ENCODE data around the gene WSB1. TPM values are rescaled to one million over a fixed set of nuclear protein-coding genes. Genes with fewer than 3 reads are reported as not detected.

Gene WSB1, protein sequence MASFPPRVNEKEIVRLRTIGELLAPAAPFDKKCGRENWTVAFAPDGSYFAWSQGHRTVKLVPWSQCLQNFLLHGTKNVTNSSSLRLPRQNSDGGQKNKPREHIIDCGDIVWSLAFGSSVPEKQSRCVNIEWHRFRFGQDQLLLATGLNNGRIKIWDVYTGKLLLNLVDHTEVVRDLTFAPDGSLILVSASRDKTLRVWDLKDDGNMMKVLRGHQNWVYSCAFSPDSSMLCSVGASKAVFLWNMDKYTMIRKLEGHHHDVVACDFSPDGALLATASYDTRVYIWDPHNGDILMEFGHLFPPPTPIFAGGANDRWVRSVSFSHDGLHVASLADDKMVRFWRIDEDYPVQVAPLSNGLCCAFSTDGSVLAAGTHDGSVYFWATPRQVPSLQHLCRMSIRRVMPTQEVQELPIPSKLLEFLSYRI
- 232 TPM for polyA plus RNA-seq (2013)

DNA sequence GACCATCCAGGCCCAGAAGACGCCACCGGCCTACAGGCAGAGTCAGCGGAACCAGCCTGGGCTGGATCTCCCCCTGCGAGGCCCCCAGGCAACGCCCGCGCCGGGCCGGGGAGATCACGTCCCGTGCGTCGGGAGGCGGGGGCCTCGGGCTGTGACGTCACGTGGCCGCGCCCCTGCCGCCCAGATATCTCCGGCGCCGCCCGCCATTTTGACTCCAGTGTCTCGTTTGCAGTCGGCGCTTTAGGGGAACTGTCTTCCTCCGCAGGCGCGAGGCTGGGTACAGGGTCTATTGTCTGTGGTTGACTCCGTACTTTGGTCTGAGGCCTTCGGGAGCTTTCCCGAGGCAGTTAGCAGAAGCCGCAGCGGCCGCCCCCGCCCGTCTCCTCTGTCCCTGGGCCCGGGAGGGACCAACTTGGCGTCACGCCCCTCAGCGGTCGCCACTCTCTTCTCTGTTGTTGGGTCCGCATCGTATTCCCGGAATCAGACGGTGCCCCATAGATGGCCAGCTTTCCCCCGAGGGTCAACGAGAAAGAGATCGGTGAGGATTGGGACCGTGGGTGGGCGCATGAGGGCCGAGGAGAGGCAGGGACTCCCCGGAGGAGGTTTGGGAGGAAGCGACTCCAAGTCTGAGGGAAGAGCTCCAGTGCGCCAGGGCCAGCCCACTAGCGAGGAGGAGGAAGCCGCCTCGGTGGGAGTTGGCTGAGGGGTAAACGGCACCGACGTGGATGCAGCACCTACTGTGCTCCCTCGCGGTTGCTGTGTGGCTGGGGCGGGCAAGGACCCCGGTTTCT is at the start of gene WSB1:
TSS of gene WSB1 (plus strand) at position 217 of the 791 bp plus-strand sequence. CDS start at position 499, 282 bp downstream.
- CTCF ChIA-PET = interaction anchor here (0.6 to 2.3 kb wide), 9 partner anchors 10 to 1517 kb away, joined by 3 to 9 read pairs (median 3); no protein-coding TSS in a partner anchor
- peak within 1 kb of the TSS; percentile 73 to 100 (median 98) for H3K4me3 ChIP-seq (ENCODE audit: control insufficient read depth in 1 of 7, extremely low read depth in 1 of 7, insufficient read depth in 4 of 7, low read depth in 2 of 7, low read length in 6 of 7)

DNA sequence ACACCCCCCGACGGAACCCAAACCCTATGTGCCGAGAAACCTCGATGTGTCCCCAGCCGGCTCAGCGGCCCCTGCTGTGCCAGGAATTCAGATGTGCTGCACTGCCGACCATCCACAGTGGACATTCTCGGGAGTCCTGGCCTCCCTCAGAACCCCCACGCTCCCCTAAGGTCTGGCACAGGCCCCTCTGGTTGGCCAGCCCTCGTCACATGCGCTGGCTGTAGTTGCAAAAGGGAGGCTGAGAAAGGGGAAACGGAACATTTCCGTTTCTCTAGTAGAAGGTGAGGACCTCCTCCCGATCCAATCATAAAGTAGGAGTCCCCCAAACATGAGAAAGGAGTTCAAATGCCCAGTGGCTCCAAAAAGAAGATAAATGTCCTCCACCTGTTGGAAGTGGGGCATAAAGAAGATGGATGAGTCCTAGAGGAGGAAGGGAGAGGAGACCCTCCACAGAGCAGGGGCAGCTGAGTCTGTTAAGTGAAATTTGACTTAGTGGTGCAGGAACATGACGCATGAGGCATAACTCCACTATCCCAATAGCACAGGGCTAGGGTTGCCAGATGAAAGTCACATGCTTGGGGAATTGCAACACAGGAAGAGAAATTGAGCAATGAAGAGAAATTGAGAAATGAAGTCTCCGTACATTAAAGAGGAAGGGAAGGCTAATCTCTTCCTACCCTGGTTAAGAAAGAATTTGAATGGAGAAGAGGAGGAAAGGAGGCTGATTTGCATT is 49.3 kb upstream of the WSB1 start:
- Histone ChIP-seq H3K36me3 (ENCODE audit: control insufficient read depth in 4 of 4, insufficient read depth in 4 of 4, low read length in 3 of 4) (no peaks in the 10 kb centered on the region), H3K4me3 (ENCODE audit: control insufficient read depth in 1 of 7, extremely low read depth in 1 of 7, insufficient read depth in 4 of 7, low read depth in 2 of 7, low read length in 6 of 7) (peak overlapping the region in 3 of 7 experiments; percentile 9 to 59 (median 24)), H3K27me3 (replicated peaks in 2 of 5; ENCODE audit: control insufficient read depth in 4 of 5, insufficient read depth in 5 of 5, low read length in 4 of 5) (no peaks in the 10 kb centered on the region), H3K27ac (ENCODE audit: insufficient read depth in 1 of 2, low read depth in 1 of 2, low read length in 2 of 2, poor library complexity in 1 of 2, severe bottlenecking in 2 of 2) (peak overlapping the region in 1 of 2 experiments; percentile 56), H3K9me3 (ENCODE audit: control extremely low read depth in 1 of 5, control insufficient read depth in 4 of 5, insufficient read depth in 2 of 5, low read depth in 1 of 5, low read length in 4 of 5) (no peaks in the 10 kb centered on the region), H3K4me1 (ENCODE audit: control extremely low read depth in 1 of 4, control insufficient read depth in 4 of 4, insufficient read depth in 4 of 4, low read length in 3 of 4) (peaks cover 2 to 39% (median 17%) of the 10 kb centered on the region in 4 experiments)
- ChIA-PET POLR2A (interaction anchor here (0.6 kb wide), 1 partner anchor 49 kb away, joined by 3 read pairs; no protein-coding TSS in a partner anchor), CTCF (interaction anchor here (1.0 to 3.3 kb wide), 7 partner anchors 9 to 356 kb away, joined by 3 to 15 read pairs (median 7); partner anchors contain the start of gene WSB1)
- peak; percentile 68 to 84 (median 82) for DNase-seq
- 66% methylated on average over 13 of the region's 16 CpGs for WGBS (ENCODE audit: insufficient coverage)

More for the DNA sequence above, at the start of gene WSB1:
- H3K27ac ChIP-seq (ENCODE audit: insufficient read depth in 1 of 2, low read depth in 1 of 2, low read length in 2 of 2, poor library complexity in 1 of 2, severe bottlenecking in 2 of 2) = peak within 1 kb of the TSS; percentile 95 to 99
- no peaks in the 10 kb centered on the region for H3K27me3 ChIP-seq (replicated peaks in 2 of 5; ENCODE audit: control insufficient read depth in 4 of 5, insufficient read depth in 5 of 5, low read length in 4 of 5)
- peaks cover 11 to 39% (median 28%) of the 10 kb centered on the region in 4 experiments for H3K4me1 ChIP-seq (ENCODE audit: control extremely low read depth in 1 of 4, control insufficient read depth in 4 of 4, insufficient read depth in 4 of 4, low read length in 3 of 4)
- POLR2A ChIA-PET = interaction anchor here (0.6 to 1.8 kb wide), 14 partner anchors 9 to 278 kb away, joined by 3 to 8 read pairs (median 4); no protein-coding TSS in a partner anchor
- peak; percentile 93 to 94 (median 93) for DNase-seq
- WGBS (ENCODE audit: insufficient coverage) = 0% methylated on average over 58 of the region's 66 CpGs
- H3K36me3 ChIP-seq (ENCODE audit: control insufficient read depth in 4 of 4, insufficient read depth in 4 of 4, low read length in 3 of 4) = peaks cover 0 to 4% (median under 1%) of the 10 kb centered on the region in 4 experiments
- no peaks in the 10 kb centered on the region for H3K9me3 ChIP-seq (ENCODE audit: control extremely low read depth in 1 of 5, control insufficient read depth in 4 of 5, insufficient read depth in 2 of 5, low read depth in 1 of 5, low read length in 4 of 5)

DNA sequence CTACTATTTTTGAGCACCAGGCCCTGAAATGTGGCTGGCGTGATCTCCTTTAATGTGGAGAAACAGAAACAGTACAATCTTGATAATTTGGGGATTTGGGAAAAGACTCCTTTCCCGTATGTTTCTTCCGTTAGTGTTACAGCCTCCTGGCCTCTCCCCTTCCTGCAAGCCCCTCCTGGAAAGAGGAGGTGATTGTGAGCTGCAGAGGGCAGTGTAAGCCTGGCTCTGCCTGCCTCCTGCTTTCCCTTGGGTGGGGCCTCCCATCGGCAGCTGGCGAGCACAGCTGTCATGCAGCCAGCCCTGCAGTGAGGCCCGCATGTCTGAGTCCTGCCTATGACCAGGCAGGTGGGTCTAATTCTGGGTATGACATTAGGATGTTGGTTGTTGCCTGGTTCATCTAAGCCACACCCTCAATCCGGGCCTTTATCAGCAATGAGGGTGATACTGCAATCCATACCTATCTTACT is 48.7 kb upstream of the WSB1 start:
- ChIA-PET CTCF (interaction anchor here (1.1 to 3.3 kb wide), 11 partner anchors 10 to 355 kb away, joined by 3 to 15 read pairs (median 4); partner anchors contain the start of gene WSB1), POLR2A (interaction anchor here (0.6 kb wide), 1 partner anchor 48 kb away, joined by 3 read pairs; no protein-coding TSS in a partner anchor)
- DNase-seq = peak; percentile 72 to 81 (median 76)
- WGBS (ENCODE audit: insufficient coverage) = 18% methylated on average over 4 of the region's 7 CpGs
- H3K36me3 ChIP-seq (ENCODE audit: control insufficient read depth in 4 of 4, insufficient read depth in 4 of 4, low read length in 3 of 4) = no peaks in the 10 kb centered on the region
- peak overlapping the region in 3 of 7 experiments; percentile 24 to 59 (median 41) for H3K4me3 ChIP-seq (ENCODE audit: control insufficient read depth in 1 of 7, extremely low read depth in 1 of 7, insufficient read depth in 4 of 7, low read depth in 2 of 7, low read length in 6 of 7)
- H3K9me3 ChIP-seq (ENCODE audit: control extremely low read depth in 1 of 5, control insufficient read depth in 4 of 5, insufficient read depth in 2 of 5, low read depth in 1 of 5, low read length in 4 of 5) = no peaks in the 10 kb centered on the region
- H3K27ac ChIP-seq (ENCODE audit: insufficient read depth in 1 of 2, low read depth in 1 of 2, low read length in 2 of 2, poor library complexity in 1 of 2, severe bottlenecking in 2 of 2) = peak overlapping the region in 1 of 2 experiments; percentile 56
- peaks cover 2 to 39% (median 17%) of the 10 kb centered on the region in 4 experiments for H3K4me1 ChIP-seq (ENCODE audit: control extremely low read depth in 1 of 4, control insufficient read depth in 4 of 4, insufficient read depth in 4 of 4, low read length in 3 of 4)
- H3K27me3 ChIP-seq (replicated peaks in 2 of 5; ENCODE audit: control insufficient read depth in 4 of 5, insufficient read depth in 5 of 5, low read length in 4 of 5) = no peaks in the 10 kb centered on the region

DNA sequence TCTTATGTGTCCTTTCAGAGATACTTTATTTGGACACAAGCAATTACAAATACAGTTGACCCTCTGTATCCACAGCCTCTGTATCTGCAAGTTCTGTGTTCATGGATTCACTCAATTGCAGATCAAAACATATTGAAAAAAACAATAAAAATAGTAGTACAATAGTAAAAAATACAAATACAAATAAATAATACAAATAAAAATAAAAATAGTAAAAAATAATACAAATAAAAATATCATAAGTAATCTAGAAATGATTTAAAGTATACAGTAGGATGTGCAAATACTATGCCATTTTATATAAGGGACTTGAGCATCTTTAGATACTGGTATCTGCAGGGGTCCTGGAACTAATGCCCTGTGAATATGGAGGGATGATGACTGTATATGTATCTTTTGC is 47.4 kb upstream of the WSB1 start:
- H3K4me3 ChIP-seq (ENCODE audit: control insufficient read depth in 1 of 7, extremely low read depth in 1 of 7, insufficient read depth in 4 of 7, low read depth in 2 of 7, low read length in 6 of 7) = no peak overlapping the region
- peaks cover 2 to 35% (median 17%) of the 10 kb centered on the region in 4 experiments for H3K4me1 ChIP-seq (ENCODE audit: control extremely low read depth in 1 of 4, control insufficient read depth in 4 of 4, insufficient read depth in 4 of 4, low read length in 3 of 4)
- CTCF ChIA-PET = interaction anchor here (0.6 to 3.3 kb wide), 9 partner anchors 11 to 354 kb away, joined by 3 to 15 read pairs (median 5); no protein-coding TSS in a partner anchor
- H3K9me3 ChIP-seq (ENCODE audit: control extremely low read depth in 1 of 5, control insufficient read depth in 4 of 5, insufficient read depth in 2 of 5, low read depth in 1 of 5, low read length in 4 of 5) = no peaks in the 10 kb centered on the region
- H3K27ac ChIP-seq (ENCODE audit: insufficient read depth in 1 of 2, low read depth in 1 of 2, low read length in 2 of 2, poor library complexity in 1 of 2, severe bottlenecking in 2 of 2) = no peak overlapping the region
- POLR2A ChIA-PET = no interaction called here
- DNase-seq = no peak
- H3K27me3 ChIP-seq (replicated peaks in 2 of 5; ENCODE audit: control insufficient read depth in 4 of 5, insufficient read depth in 5 of 5, low read length in 4 of 5) = no peaks in the 10 kb centered on the region
- H3K36me3 ChIP-seq (ENCODE audit: control insufficient read depth in 4 of 4, insufficient read depth in 4 of 4, low read length in 3 of 4) = no peaks in the 10 kb centered on the region

DNA sequence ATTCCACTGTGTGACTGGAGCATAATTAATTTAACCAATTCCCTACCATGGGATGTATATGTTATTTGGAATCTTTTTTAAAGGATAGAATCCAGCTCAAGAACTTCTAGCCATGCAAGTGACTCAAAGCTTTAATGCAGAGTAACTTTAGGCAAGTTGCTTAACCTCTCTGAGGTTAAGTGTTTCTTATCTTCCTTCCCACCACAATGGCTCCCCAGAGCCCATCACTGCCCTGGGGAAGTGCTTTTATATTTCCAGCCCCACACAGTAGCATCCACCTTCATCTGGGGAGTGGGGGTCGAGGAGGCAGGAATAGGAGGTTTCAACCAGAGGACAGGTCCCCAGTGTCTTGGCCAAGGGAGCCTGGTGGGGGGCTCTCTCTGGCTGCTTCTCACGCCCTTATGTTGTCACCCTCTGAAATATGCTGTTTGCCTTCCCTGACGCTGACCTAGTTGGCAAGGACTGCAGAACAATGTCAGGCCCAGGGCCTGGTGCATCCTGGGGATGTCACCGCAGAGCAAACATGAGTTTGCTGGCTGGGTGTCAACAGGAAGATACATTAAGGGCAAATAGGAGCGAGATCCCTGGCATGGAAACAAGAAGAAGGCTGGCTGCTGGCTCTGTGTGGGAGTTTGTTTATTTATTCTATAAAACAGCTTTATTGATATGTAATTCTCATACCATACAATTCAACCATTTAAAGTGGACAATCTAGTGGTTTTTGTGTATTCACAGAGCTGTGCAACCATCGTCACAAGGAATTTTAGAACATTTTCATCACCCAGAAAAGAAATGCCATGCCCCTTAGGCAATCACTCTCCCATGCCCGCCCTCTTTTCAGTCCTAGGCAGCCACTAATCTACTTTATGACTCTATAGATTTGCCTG is 46.6 kb upstream of the WSB1 start:
- H3K9me3 ChIP-seq (ENCODE audit: control extremely low read depth in 1 of 5, control insufficient read depth in 4 of 5, insufficient read depth in 2 of 5, low read depth in 1 of 5, low read length in 4 of 5) = no peaks in the 10 kb centered on the region
- WGBS (ENCODE audit: insufficient coverage) = 74% methylated on average over 5 of the region's 7 CpGs
- peak in 2 of 3 donors; percentile 29 to 62 for DNase-seq
- H3K4me1 ChIP-seq (ENCODE audit: control extremely low read depth in 1 of 4, control insufficient read depth in 4 of 4, insufficient read depth in 4 of 4, low read length in 3 of 4) = peaks cover 2 to 30% (median 17%) of the 10 kb centered on the region in 4 experiments
- H3K27me3 ChIP-seq (replicated peaks in 2 of 5; ENCODE audit: control insufficient read depth in 4 of 5, insufficient read depth in 5 of 5, low read length in 4 of 5) = no peaks in the 10 kb centered on the region
- no peak overlapping the region for H3K27ac ChIP-seq (ENCODE audit: insufficient read depth in 1 of 2, low read depth in 1 of 2, low read length in 2 of 2, poor library complexity in 1 of 2, severe bottlenecking in 2 of 2)
- ChIA-PET POLR2A (interaction anchor here (0.7 kb wide), 1 partner anchor 11 kb away, joined by 3 read pairs; no protein-coding TSS in a partner anchor), CTCF (no interaction called here)
- H3K4me3 ChIP-seq (ENCODE audit: control insufficient read depth in 1 of 7, extremely low read depth in 1 of 7, insufficient read depth in 4 of 7, low read depth in 2 of 7, low read length in 6 of 7) = no peak overlapping the region
- H3K36me3 ChIP-seq (ENCODE audit: control insufficient read depth in 4 of 4, insufficient read depth in 4 of 4, low read length in 3 of 4) = no peaks in the 10 kb centered on the region
